Testis (tissue), 3 donors: ENCODE data around the gene IQSEC1. TPM values are rescaled to one million over a fixed set of nuclear protein-coding genes. Genes with fewer than 3 reads are reported as not detected.

Experiments used
- DNase-seq: peaks from one replicate; pipeline ENCODE4 v3.0.0-alpha.2; 2019
- H3K27ac ChIP-seq, 2 donors: fragments of 200-600 bp; sonication (generic); one replicate each; pipeline ENCODE4 v1.5.1; 2019
- H3K27me3 ChIP-seq: fragments of 200-600 bp; sonication (generic); one replicate; pipeline ENCODE4 v1.5.1; 2019
- H3K36me3 ChIP-seq: fragments of 200-600 bp; sonication (generic); one replicate; pipeline ENCODE4 v1.5.1; 2017; ENCODE audit warnings: low read depth; ENCODE audit errors: missing control alignments
- H3K4me1 ChIP-seq: fragments of 200-600 bp; sonication (generic); one replicate; pipeline ENCODE4 v1.5.1; 2019
- H3K4me3 ChIP-seq, 2 donors: fragments of 200-600 bp; sonication (generic); one replicate each; pipeline ENCODE4 v1.5.1; 2017 to 2019
- H3K9me3 ChIP-seq: fragments of 200-600 bp; sonication (generic); one replicate; pipeline ENCODE4 v1.5.1; 2017
- POLR2A ChIP-seq: fragments of 450-650 bp; IDR thresholded peaks from one replicate; pipeline ENCODE4 v1.6.1; 2017; ENCODE audit warnings: antibody characterized with exemption, mild to moderate bottlenecking, moderate library complexity
- WGBS, 2 donors: methylation state at CpG; one replicate each; pipeline ENCODE4 v1.1.5; 2018; 5-methylcytosine and 5-hydroxymethylcytosine counted together
- intact Hi-C: fragments of 100-400 bp; cut with DNase I; formaldehyde crosslinking; loops from one replicate; pipeline ENCODE4 v1.15.1; 2023; ENCODE audit warnings: low total_unique reads
- polyA plus RNA-seq: library from polyadenylated mRNA; stranded (reverse); fragments of 350-450 nt; fragmentation: Illumina TruSeq; extraction: RNeasy Lipid Tissue Mini Kit (QIAGEN cat#74804); gene quantifications from one replicate; pipeline ENCODE4 v1.2.3, GENCODE V29; 2014; ENCODE audit warnings: low read depth, low replicate concordance; ENCODE audit not compliant: insufficient read depth
- total RNA-seq, 2 donors: library from RNA; depleted of rRNA; stranded (reverse); fragments of >200 nt; gene quantifications; one replicate each; pipeline ENCODE4 v1.2.3, GENCODE V29; 2016
- TF ChIP-seq, protein P1 (sequence below), 3 experiments: fragments of 450-650 bp in 2 of 3; fragments of 200-600 bp in 1 of 3; sonication (generic) in 1 of 3; IDR thresholded peaks; one replicate each; pipeline ENCODE4 v1.5.1; 2016 to 2019; ENCODE audit warnings: antibody characterized with exemption in 3 of 3, mild to moderate bottlenecking in 2 of 3, moderate library complexity in 1 of 3

IQSEC1 gene
- total and polyA plus RNA-seq, 3 donors from 2014 or later, result 32.9 to 89.4 (median 74.3) TPM

DNA sequence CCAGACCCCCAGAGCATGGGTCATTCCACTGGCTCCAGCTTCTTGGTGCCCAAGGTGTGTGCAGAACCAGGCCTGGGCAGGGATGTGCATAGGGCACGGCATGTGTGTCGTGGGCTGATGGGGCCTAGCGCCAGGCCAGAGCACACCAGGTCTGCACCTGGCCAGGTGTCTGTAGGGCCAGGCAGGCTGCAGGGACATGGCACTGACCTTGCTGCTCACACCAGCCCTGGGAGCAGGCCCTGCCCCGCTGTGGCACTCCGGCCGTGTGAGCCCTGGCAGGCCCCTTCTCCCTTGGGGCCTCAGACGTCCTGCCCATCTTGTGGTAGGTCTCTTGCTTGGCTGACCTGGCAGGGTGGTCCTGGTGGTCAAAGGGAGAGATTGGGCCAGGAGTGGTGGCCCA is 147.6 kb downstream of the IQSEC1 start:
- no peaks in the 10 kb centered on the region for H3K27me3 ChIP-seq
- no peaks in the 10 kb centered on the region for H3K9me3 ChIP-seq
- H3K4me1 ChIP-seq, result no peaks in the 10 kb centered on the region
- no peaks in the 10 kb centered on the region for H3K36me3 ChIP-seq
- H3K4me3 ChIP-seq, result no peak overlapping the region
- H3K27ac ChIP-seq, result no peak overlapping the region
- no peak for DNase-seq
- WGBS, 2 donors, result 88% methylated on average over 6 of the region's 7 CpGs; no CpG with 5 or more reads in 1 of the 2 donors
- intact Hi-C loops, result no loop called here
- TF ChIP-seq POLR2A, result no peak
- TF ChIP-seq, protein P1, sequence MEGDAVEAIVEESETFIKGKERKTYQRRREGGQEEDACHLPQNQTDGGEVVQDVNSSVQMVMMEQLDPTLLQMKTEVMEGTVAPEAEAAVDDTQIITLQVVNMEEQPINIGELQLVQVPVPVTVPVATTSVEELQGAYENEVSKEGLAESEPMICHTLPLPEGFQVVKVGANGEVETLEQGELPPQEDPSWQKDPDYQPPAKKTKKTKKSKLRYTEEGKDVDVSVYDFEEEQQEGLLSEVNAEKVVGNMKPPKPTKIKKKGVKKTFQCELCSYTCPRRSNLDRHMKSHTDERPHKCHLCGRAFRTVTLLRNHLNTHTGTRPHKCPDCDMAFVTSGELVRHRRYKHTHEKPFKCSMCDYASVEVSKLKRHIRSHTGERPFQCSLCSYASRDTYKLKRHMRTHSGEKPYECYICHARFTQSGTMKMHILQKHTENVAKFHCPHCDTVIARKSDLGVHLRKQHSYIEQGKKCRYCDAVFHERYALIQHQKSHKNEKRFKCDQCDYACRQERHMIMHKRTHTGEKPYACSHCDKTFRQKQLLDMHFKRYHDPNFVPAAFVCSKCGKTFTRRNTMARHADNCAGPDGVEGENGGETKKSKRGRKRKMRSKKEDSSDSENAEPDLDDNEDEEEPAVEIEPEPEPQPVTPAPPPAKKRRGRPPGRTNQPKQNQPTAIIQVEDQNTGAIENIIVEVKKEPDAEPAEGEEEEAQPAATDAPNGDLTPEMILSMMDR (IDR thresholded peaks at IDR 0.05), result no peak

DNA sequence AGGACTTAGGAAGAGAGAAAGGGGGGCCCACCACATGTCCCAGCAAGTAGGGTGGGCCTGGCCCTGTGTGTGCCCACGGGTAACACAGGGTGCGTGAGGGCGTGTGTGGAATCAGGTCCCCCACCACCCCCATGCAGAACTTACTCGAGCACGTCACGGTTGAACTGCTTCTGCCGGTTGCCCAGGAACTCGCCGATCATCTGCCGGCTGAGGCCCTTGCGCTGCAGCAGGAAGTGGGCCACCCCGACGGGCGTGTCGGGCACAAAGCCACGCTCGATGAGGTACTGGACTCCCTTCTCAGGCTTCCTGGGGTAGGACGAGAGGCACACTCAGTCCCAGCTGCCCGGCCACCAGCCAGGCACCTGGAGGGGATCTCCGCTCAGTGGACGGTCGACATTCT is 148.8 kb downstream of the IQSEC1 start:
- Histone ChIP-seq H3K36me3 (no peaks in the 10 kb centered on the region), H3K27ac (no peak overlapping the region), H3K4me1 (no peaks in the 10 kb centered on the region), H3K9me3 (no peaks in the 10 kb centered on the region), H3K4me3 (no peak overlapping the region), H3K27me3 (no peaks in the 10 kb centered on the region)
- no peak for TF ChIP-seq POLR2A
- TF ChIP-seq, protein P1 (IDR thresholded peaks at IDR 0.05), result no peak
- 85 to 89% methylated on average over 10 to 22 of the region's 22 CpGs for WGBS, 2 donors
- intact Hi-C loops, result no loop called here
- DNase-seq, result no peak

DNA sequence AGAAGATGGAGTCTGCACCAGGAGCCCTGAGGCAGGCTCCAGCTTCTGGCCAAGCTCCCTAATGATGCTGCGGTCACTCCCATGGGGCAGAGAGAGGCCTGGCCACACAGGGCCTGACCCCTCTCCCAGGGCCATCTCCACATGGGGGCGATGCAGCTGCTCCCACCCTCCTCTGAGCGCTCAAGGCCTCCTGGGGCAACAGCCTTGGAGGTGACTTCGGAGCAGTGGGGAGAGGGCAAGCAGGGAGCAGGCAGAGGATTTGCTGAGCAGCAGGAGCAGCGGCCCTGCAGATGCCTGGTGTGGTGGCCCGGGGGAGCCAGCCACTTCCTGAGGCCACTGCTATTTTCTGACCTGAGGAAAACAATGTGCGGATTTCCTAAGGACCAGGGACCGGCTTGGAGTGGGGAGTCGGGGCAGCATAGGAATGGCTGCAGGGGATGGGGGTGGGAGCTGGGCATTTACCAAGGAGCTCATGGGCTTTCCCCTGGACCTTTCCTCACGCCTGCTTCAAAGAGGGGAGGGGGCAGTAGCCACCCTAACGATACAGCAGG is 150.3 kb downstream of the IQSEC1 start:
- Histone ChIP-seq H3K9me3 (no peaks in the 10 kb centered on the region), H3K4me3 (no peak overlapping the region), H3K27me3 (no peaks in the 10 kb centered on the region), H3K27ac (no peak overlapping the region), H3K4me1 (no peaks in the 10 kb centered on the region), H3K36me3 (no peaks in the 10 kb centered on the region)
- TF ChIP-seq POLR2A, result no peak
- TF ChIP-seq, protein P1 (IDR thresholded peaks at IDR 0.05), result no peak
- WGBS, 2 donors, result 78 to 80% methylated on average over 11 of the region's 11 CpGs
- DNase-seq, result no peak
- intact Hi-C loops, result no loop called here

DNA sequence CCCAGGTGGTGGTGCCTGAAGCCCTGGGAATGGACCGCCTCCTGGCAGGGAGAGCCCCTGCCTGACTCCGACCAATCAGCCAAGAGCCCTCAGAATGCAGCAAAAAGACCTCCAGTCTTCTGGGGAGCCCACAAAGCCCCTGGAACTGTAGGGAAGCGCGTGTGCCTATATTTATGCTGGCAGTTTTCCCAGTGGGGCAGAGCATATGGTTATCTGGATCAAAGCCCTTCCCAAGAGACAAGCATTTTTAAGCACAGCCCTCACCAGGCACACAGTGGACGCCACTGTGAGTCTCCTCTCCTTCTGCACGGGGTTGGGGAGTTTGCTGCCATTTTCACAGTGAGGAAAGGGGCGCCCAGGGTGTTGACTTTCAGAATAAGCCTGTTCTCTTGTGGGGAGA is 150.9 kb downstream of the IQSEC1 start:
- H3K4me3 ChIP-seq, result no peak overlapping the region
- 84 to 86% methylated on average over 6 to 7 of the region's 7 CpGs for WGBS, 2 donors
- no peak for DNase-seq
- no peaks in the 10 kb centered on the region for H3K36me3 ChIP-seq
- H3K9me3 ChIP-seq, result no peaks in the 10 kb centered on the region
- TF ChIP-seq, protein P1 (IDR thresholded peaks at IDR 0.05), result no peak
- TF ChIP-seq POLR2A, result no peak
- H3K27ac ChIP-seq, result no peak overlapping the region
- intact Hi-C loops, result no loop called here
- H3K4me1 ChIP-seq, result no peaks in the 10 kb centered on the region
- H3K27me3 ChIP-seq, result no peaks in the 10 kb centered on the region

DNA sequence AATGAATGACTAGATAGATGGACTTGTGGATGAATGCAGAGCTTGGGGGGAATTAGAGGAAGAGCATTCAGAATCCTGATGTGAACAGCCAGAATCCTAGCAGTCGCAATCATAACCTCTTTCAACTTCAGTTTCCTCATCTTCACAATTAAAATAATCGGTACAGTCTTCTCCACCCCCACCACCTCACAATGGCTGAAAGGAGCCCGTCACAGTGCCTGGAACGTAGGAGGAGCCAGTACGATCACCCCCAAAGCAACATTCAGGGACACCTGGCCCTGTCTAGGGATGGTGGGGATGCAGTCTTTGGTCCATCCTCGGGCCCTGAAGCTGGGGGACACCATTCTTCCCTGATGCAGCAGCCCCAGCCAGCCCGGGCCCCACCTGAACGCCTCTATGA is 151.5 kb downstream of the IQSEC1 start:
- Histone ChIP-seq H3K27me3 (no peaks in the 10 kb centered on the region), H3K4me1 (no peaks in the 10 kb centered on the region), H3K9me3 (no peaks in the 10 kb centered on the region), H3K36me3 (no peaks in the 10 kb centered on the region), H3K27ac (no peak overlapping the region), H3K4me3 (no peak overlapping the region)
- TF ChIP-seq POLR2A, result no peak
- TF ChIP-seq, protein P1 (IDR thresholded peaks at IDR 0.05), result no peak
- no peak for DNase-seq
- 92 to 97% methylated on average over 6 to 8 of the region's 8 CpGs for WGBS, 2 donors
- intact Hi-C loops, result no loop called here
